GM12875 (cell line): ENCODE results near the gene TRPM4.

Source experiments
- H3K4me3 ChIP-seq: one replicate; pipeline ENCODE4 v1.5.1; 2011; ENCODE audit warnings: low read depth, low read length, control low read depth
- TF ChIP-seq, protein P1 (sequence below): IDR thresholded peaks from 2 replicates; pipeline ENCODE4 v1.5.1; 2011; ENCODE audit warnings: low read depth, mild to moderate bottlenecking, control low read depth, inconsistent platforms, low read length, moderate library complexity, borderline replicate concordance; ENCODE audit not compliant: insufficient read depth

TRPM4 gene

DNA sequence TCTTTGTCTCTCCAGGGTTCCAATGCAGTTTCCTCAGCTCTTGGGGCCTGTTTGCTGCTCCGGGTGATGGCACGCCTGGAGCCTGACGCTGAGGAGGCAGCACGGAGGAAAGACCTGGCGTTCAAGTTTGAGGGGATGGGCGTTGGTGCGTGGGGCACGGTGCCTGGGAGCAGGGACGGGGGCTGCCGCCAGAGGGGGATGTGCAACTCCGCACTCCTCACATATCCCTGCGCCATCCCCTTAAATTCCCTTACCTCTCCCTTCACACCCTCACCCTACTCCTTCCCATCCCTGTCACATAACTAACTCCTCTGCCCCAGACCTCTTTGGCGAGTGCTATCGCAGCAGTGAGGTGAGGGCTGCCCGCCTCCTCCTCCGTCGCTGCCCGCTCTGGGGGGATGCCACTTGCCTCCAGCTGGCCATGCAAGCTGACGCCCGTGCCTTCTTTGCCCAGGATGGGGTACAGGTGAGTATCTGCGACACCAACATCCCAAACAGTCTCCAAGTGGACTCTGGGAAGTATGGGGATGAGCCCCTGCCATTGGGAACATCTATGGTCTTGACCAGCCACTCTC is 31.1 kb downstream of the TRPM4 start:
- TF ChIP-seq, protein P1, sequence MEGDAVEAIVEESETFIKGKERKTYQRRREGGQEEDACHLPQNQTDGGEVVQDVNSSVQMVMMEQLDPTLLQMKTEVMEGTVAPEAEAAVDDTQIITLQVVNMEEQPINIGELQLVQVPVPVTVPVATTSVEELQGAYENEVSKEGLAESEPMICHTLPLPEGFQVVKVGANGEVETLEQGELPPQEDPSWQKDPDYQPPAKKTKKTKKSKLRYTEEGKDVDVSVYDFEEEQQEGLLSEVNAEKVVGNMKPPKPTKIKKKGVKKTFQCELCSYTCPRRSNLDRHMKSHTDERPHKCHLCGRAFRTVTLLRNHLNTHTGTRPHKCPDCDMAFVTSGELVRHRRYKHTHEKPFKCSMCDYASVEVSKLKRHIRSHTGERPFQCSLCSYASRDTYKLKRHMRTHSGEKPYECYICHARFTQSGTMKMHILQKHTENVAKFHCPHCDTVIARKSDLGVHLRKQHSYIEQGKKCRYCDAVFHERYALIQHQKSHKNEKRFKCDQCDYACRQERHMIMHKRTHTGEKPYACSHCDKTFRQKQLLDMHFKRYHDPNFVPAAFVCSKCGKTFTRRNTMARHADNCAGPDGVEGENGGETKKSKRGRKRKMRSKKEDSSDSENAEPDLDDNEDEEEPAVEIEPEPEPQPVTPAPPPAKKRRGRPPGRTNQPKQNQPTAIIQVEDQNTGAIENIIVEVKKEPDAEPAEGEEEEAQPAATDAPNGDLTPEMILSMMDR: no peak
- H3K4me3 ChIP-seq: no peak overlapping the region

DNA sequence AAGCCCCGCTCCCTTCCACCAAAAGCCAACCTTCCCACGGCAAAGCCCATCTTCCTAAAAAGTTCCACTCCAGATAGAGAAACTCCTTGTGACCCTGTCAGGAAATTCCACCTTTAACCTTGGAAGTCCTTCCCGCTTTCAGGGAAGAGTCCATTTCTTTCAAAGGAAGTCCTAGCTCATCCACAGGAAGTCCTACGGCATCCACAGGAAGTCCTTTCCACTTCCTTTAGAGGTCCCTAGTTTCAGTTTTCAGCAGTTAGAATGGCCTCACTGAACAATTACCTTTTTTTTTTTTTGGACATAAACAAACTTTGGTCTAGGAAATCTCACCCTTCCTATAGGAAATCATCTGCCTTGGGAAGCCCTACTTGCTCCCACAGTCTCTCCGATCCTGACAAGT is 31.7 kb downstream of the TRPM4 start:
- TF ChIP-seq, protein P1: no peak

DNA sequence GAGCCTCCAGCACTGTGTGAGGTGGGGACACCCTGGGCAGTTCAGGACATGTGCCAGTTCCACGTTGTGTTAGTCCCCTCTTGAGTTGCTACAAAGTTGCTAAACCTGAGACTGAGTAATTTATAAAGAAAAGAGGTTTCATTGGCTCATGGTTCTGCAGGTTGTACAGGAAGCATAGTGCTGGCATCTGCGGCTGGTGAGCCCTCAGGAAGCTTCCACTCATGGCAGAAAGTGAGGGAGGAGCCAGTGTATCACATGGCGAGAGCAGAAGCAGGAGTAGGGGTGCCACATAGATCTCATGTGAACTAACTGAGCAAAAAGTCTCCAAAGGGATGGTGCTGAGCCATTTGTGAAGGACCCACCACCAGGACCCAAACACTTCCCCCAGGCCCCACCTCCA is 33.2 kb downstream of the TRPM4 start:
- TF ChIP-seq, protein P1: no peak
- no peak overlapping the region for H3K4me3 ChIP-seq

More for the DNA sequence above, 31.7 kb downstream of the TRPM4 start:
- no peak overlapping the region for H3K4me3 ChIP-seq

DNA sequence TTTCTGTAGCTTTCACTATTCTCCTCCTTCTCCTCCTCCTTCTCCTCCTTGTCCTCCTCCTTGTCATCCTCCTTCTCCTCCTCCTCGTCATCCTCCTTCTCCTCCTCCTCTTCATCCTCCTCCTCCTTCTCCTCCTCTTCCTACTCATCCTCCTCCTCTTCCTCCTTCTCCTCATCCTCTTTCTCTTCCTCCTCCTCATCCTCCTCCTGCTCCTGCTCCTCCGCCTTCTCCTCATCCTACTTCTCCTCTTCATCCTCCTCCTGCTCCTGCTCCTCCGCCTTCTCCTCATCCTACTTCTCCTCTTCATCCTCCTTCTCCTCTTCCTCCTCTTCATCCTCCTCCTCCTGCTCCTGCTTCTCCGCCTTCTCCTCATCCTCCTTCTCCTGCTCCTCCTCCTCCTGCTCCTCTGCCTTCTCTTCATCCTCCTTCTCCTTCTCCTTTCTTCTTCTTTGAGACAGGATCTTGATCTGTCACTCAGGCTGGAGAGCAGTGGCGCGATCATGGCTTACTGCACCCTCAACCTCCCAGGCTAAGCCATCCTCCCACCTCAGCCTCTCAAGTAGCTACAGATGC is 36.3 kb downstream of the TRPM4 start:
- TF ChIP-seq, protein P1: no peak
- no peak overlapping the region for H3K4me3 ChIP-seq

DNA sequence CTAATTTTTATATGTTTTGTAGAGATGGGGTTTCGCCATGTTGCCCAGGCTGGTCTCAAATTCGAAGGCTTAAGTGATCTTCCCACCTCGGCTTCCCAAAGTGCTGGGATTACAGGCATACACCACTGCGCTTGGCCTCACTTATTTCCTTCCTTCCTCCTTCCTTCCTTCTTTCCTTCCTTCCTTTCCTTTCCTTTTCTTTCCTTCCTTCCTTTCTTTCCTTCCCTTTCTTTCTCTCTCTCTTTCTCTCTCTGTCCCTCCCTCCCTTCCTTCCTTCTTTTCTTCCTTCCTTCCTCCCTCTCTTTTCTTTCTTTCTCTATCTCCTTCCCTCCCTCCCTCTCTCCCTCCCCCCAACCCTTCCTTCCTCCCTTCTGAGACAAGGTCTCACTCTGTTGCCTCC is 36.8 kb downstream of the TRPM4 start:
- H3K4me3 ChIP-seq: no peak overlapping the region
- TF ChIP-seq, protein P1: no peak

DNA sequence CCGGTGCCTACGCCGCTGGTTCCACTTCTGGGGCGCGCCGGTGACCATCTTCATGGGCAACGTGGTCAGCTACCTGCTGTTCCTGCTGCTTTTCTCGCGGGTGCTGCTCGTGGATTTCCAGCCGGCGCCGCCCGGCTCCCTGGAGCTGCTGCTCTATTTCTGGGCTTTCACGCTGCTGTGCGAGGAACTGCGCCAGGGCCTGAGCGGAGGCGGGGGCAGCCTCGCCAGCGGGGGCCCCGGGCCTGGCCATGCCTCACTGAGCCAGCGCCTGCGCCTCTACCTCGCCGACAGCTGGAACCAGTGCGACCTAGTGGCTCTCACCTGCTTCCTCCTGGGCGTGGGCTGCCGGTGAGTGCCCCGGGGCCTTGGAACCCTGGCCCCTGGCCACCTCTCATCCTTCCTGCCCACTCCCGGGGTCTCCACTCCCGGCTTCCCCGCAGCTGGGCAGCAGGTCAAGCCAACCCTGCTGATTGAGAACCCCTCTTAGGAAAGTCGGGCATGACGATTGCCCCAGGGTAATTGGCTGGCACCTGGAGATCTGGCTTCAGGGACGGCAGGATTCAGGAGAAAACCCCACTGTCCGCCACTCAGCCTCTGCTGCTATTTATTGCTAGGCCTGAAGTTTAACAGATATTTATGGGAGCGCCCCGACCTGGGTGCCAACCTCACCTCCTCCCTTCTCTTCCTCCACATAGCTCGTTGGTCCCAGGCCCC is 39.1 kb downstream of the TRPM4 start:
- no peak overlapping the region for H3K4me3 ChIP-seq
- TF ChIP-seq, protein P1: no peak
